Hepatocyte (in vitro differentiated cells): Measurements from ENCODE around the gene SLAMF1.

Source experiments
- EZH2 ChIP-seq: fragments of 200-600 bp; sonication (generic); IDR thresholded peaks from 2 replicates; pipeline ENCODE4 v1.6.1; 2016; ENCODE audit warnings: antibody characterized with exemption, mild to moderate bottlenecking, borderline replicate concordance
- EZH2phosphoT487 ChIP-seq: fragments of 200-600 bp; sonication (generic); IDR thresholded peaks from one replicate; pipeline ENCODE4 v1.6.1; 2018; ENCODE audit warnings: antibody characterized with exemption, mild to moderate bottlenecking, low read depth, moderate library complexity; ENCODE audit not compliant: unreplicated experiment, severe bottlenecking
- TF ChIP-seq, protein P1 (sequence below): fragments of 200-600 bp; sonication (generic); IDR thresholded peaks from 2 replicates; pipeline ENCODE4 v1.5.1; 2016; ENCODE audit warnings: antibody characterized with exemption, mild to moderate bottlenecking; ENCODE audit not compliant: poor library complexity

DNA sequence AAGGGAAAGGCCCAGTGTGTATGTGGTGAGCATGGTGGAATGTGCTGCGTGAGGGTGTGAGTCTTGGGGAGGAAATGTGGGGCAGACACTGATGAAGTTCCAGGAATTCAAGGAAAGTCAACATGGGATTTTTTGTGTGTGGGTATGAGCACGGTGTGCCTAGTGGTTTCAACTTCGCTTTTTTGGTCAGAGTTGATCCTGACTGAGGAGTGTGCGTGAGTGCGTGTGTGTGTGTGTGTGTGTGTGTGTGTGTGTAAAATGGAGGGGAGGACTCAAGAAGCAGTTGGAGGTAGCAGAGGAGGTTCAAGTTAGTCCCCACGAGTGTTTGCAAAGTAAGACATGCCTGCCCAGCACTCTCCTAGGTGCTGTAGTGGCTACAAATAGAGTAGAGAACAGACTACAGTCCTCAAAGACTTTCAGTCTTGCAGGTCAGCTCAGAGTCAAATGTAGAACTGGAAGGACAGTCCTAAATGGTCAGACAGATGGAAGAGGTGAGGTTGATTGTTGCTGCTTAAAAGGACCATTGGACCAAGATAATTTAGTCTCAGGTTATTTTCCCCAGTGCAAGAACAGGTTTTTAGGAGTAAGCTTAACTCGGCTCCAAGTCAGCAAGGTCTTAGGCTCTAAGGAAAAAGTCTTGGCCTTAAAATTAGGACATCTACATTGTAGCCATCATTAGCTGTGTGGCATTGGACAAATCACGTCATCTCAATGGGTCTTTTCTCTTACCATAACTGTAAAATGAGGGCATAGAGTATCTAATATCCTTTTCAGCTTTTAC is 25.0 kb downstream of the SLAMF1 start:
- TF ChIP-seq, protein P1, sequence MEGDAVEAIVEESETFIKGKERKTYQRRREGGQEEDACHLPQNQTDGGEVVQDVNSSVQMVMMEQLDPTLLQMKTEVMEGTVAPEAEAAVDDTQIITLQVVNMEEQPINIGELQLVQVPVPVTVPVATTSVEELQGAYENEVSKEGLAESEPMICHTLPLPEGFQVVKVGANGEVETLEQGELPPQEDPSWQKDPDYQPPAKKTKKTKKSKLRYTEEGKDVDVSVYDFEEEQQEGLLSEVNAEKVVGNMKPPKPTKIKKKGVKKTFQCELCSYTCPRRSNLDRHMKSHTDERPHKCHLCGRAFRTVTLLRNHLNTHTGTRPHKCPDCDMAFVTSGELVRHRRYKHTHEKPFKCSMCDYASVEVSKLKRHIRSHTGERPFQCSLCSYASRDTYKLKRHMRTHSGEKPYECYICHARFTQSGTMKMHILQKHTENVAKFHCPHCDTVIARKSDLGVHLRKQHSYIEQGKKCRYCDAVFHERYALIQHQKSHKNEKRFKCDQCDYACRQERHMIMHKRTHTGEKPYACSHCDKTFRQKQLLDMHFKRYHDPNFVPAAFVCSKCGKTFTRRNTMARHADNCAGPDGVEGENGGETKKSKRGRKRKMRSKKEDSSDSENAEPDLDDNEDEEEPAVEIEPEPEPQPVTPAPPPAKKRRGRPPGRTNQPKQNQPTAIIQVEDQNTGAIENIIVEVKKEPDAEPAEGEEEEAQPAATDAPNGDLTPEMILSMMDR, result no peak
- no peak for TF ChIP-seq EZH2
- no peak for TF ChIP-seq EZH2phosphoT487
